ENCODE measurements around the gene IPCEF1. TPM values are rescaled to one million over a fixed set of nuclear protein-coding genes. Genes with fewer than 3 reads are reported as not detected.
"Not testable (repeated sequence)": the region's sequence is repeated elsewhere in the genome, so short reads cannot be mapped to it uniquely, and the experiment has no call there.

The IPCEF1 gene
- total and polyA plus RNA-seq, 2 donors (not counting 1 experiment from before 2014, with no cell fraction given): 0.03 to 0.33 TPM

DNA sequence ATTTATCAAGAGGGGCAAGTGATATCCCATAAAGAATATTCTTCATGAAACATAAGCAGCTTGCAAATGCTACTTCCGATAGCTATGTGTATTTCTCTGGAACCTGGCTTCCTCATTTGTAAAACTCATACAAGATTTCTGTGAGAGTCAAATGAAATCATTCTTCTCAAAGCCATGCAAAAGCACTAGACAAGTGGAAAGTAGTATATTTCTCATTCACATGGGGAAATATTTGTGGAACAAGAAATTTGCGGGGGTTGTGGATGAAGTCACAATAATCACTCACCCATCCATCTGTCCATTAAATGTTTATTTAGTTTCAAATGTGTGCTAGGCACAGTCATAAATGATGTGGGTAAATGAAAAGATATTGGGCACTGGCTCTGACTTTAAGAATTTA is 150.5 kb downstream of the IPCEF1 start:
- no peak overlapping the region for H3K27ac ChIP-seq (ENCODE audit: insufficient read depth, low read length)
- no peaks in the 10 kb centered on the region for H3K9me3 ChIP-seq (ENCODE audit: control insufficient read depth, insufficient read depth, low read depth, low read length)
- no peak overlapping the region for H2AFZ ChIP-seq (ENCODE audit: low read length)
- no peak for DNase-seq (ENCODE audit: low read depth in 2 of 2)
- no peaks in the 10 kb centered on the region for H3K4me1 ChIP-seq (ENCODE audit: control insufficient read depth, extremely low read depth, insufficient read depth, low read length)
- no peaks in the 10 kb centered on the region for H3K27me3 ChIP-seq (ENCODE audit: control insufficient read depth, insufficient read depth, low read length)
- TF ChIP-seq EZH2 (IDR thresholded peaks at IDR 0.05; ENCODE audit: low read length, missing control alignments) (no peak), CTCF (conservative IDR thresholded peaks at IDR 0.05 in 1 of 2, IDR thresholded peaks at IDR 0.05 in 1 of 2; ENCODE audit: low read depth in 1 of 2, low read length in 2 of 2) (no peak)
- no peaks in the 10 kb centered on the region for H3K36me3 ChIP-seq (ENCODE audit: control insufficient read depth, insufficient read depth, low read length)
- no peak overlapping the region for H3K4me3 ChIP-seq (replicated peaks in 1 of 4; ENCODE audit: control extremely low read depth in 1 of 4, insufficient read depth in 1 of 4, low read depth in 3 of 4, low read length in 4 of 4)
- H3K79me2 ChIP-seq (ENCODE audit: control insufficient read depth, insufficient read depth, low read length): no peaks in the 10 kb centered on the region
- no peaks in the 10 kb centered on the region for H4K20me1 ChIP-seq (ENCODE audit: control insufficient read depth, extremely low read depth, insufficient read depth, low read length)
- H3K4me2 ChIP-seq (ENCODE audit: extremely low read depth, insufficient read depth, low read length): no peak overlapping the region
- no peak overlapping the region for H3K9ac ChIP-seq (ENCODE audit: insufficient read depth, low read length)

DNA sequence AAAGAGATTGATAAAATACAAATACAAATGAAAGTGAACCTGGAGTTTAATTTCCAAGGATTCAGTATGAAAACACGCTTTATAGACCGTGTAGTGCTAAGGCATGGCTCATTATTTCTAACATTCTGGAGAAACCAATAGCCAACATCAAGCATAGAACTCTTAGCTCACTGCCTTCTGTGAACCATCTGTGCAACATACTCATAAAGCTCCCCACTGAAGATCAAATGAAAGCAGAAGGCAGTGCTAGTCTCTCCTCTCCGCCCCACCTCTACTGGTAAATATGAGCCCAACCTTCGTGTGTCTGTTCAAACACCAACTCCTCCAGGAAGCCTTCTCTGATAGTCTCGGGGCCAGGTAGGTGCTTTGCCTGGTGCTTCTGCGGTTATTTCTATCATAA is 153.6 kb downstream of the IPCEF1 start:
- H3K27me3 ChIP-seq (ENCODE audit: control insufficient read depth, insufficient read depth, low read length): no peaks in the 10 kb centered on the region
- H2AFZ ChIP-seq (ENCODE audit: low read length): no peak overlapping the region
- no peaks in the 10 kb centered on the region for H3K79me2 ChIP-seq (ENCODE audit: control insufficient read depth, insufficient read depth, low read length)
- no peak overlapping the region for H3K27ac ChIP-seq (ENCODE audit: insufficient read depth, low read length)
- no peaks in the 10 kb centered on the region for H3K9me3 ChIP-seq (ENCODE audit: control insufficient read depth, insufficient read depth, low read depth, low read length)
- no peaks in the 10 kb centered on the region for H3K36me3 ChIP-seq (ENCODE audit: control insufficient read depth, insufficient read depth, low read length)
- no peak overlapping the region for H3K4me2 ChIP-seq (ENCODE audit: extremely low read depth, insufficient read depth, low read length)
- DNase-seq (ENCODE audit: low read depth in 2 of 2): no peak
- no peaks in the 10 kb centered on the region for H4K20me1 ChIP-seq (ENCODE audit: control insufficient read depth, extremely low read depth, insufficient read depth, low read length)
- no peak overlapping the region for H3K9ac ChIP-seq (ENCODE audit: insufficient read depth, low read length)
- H3K4me1 ChIP-seq (ENCODE audit: control insufficient read depth, extremely low read depth, insufficient read depth, low read length): no peaks in the 10 kb centered on the region
- TF ChIP-seq CTCF (conservative IDR thresholded peaks at IDR 0.05 in 1 of 2, IDR thresholded peaks at IDR 0.05 in 1 of 2; ENCODE audit: low read depth in 1 of 2, low read length in 2 of 2) (no peak), EZH2 (IDR thresholded peaks at IDR 0.05; ENCODE audit: low read length, missing control alignments) (no peak)
- no peak overlapping the region for H3K4me3 ChIP-seq (replicated peaks in 1 of 4; ENCODE audit: control extremely low read depth in 1 of 4, insufficient read depth in 1 of 4, low read depth in 3 of 4, low read length in 4 of 4)

GRCh38 chr6:154202339-154202738 is 154.3 kb downstream of the IPCEF1 start:
- Histone ChIP-seq H2AFZ (ENCODE audit: low read length) (no peak overlapping the region), H4K20me1 (ENCODE audit: control insufficient read depth, extremely low read depth, insufficient read depth, low read length) (no peaks in the 10 kb centered on the region), H3K4me3 (replicated peaks in 1 of 4; ENCODE audit: control extremely low read depth in 1 of 4, insufficient read depth in 1 of 4, low read depth in 3 of 4, low read length in 4 of 4) (no peak overlapping the region), H3K9ac (ENCODE audit: insufficient read depth, low read length) (no peak overlapping the region), H3K4me2 (ENCODE audit: extremely low read depth, insufficient read depth, low read length) (no peak overlapping the region), H3K9me3 (ENCODE audit: control insufficient read depth, insufficient read depth, low read depth, low read length) (no peaks in the 10 kb centered on the region), H3K27ac (ENCODE audit: insufficient read depth, low read length) (no peak overlapping the region), H3K27me3 (ENCODE audit: control insufficient read depth, insufficient read depth, low read length) (no peaks in the 10 kb centered on the region), H3K79me2 (ENCODE audit: control insufficient read depth, insufficient read depth, low read length) (no peaks in the 10 kb centered on the region), H3K36me3 (ENCODE audit: control insufficient read depth, insufficient read depth, low read length) (no peaks in the 10 kb centered on the region), H3K4me1 (ENCODE audit: control insufficient read depth, extremely low read depth, insufficient read depth, low read length) (no peaks in the 10 kb centered on the region)
- TF ChIP-seq CTCF (conservative IDR thresholded peaks at IDR 0.05 in 1 of 2, IDR thresholded peaks at IDR 0.05 in 1 of 2; ENCODE audit: low read depth in 1 of 2, low read length in 2 of 2) (no peak), EZH2 (IDR thresholded peaks at IDR 0.05; ENCODE audit: low read length, missing control alignments) (no peak)
- no peak for DNase-seq (ENCODE audit: low read depth in 2 of 2)

DNA sequence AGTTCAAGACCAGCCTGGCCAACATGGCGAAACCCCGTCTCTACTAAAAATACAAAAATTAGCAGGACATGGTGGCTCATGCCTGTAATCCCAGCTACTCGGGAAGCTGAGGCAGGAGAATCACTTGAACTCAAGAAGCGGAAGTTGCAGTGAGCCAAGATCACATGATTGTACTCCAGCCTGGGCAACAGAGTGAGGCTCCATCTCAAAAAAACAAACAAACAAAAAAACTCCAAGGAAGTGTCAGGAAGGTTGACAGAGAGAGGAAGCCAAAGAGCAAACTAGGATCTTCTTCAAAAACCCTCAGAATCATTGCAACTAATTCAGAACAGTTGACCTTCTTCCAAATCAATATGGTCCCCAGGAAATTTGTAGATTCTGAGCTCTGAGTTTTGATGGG is 154.9 kb downstream of the IPCEF1 start:
- H3K36me3 ChIP-seq (ENCODE audit: control insufficient read depth, insufficient read depth, low read length); H3K27ac ChIP-seq (ENCODE audit: insufficient read depth, low read length); H3K9ac ChIP-seq (ENCODE audit: insufficient read depth, low read length); H3K4me1 ChIP-seq (ENCODE audit: control insufficient read depth, extremely low read depth, insufficient read depth, low read length); H3K4me2 ChIP-seq (ENCODE audit: extremely low read depth, insufficient read depth, low read length); DNase-seq (ENCODE audit: low read depth in 2 of 2); H3K4me3 ChIP-seq (replicated peaks in 1 of 4; ENCODE audit: control extremely low read depth in 1 of 4, insufficient read depth in 1 of 4, low read depth in 3 of 4, low read length in 4 of 4); H3K27me3 ChIP-seq (ENCODE audit: control insufficient read depth, insufficient read depth, low read length); H2AFZ ChIP-seq (ENCODE audit: low read length); H3K79me2 ChIP-seq (ENCODE audit: control insufficient read depth, insufficient read depth, low read length); H4K20me1 ChIP-seq (ENCODE audit: control insufficient read depth, extremely low read depth, insufficient read depth, low read length); H3K9me3 ChIP-seq (ENCODE audit: control insufficient read depth, insufficient read depth, low read depth, low read length): not testable (repeated sequence)

Data from fibroblast of lung (primary cell).